GM19238 (cell line): ENCODE data around the gene TFDP3.

Source experiments
- DNase-seq: peaks from one replicate; pipeline ENCODE4 v3.0.0; 2011; ENCODE audit warnings: low spot score; ENCODE audit not compliant: insufficient read length

The TFDP3 gene

DNA sequence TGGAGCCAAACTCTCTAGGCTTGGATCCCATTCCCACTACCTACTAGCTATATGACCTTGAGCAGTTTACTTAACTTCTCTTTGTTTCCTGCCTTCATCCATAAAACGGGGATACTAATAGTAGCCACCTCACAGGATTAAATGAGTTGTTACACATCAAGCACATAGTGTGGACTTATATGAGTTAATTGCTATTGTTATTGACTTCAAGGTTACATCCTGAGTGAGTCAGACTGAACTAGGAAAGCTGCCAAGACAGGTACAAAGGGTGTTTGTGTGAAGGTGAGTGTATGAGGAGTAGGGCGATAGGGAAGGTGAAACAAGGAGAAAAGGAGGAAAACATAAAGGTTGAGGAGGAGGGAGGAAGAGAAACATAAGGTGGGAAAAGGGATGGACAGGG is 32.2 kb downstream of the TFDP3 start:
- no peak for DNase-seq

DNA sequence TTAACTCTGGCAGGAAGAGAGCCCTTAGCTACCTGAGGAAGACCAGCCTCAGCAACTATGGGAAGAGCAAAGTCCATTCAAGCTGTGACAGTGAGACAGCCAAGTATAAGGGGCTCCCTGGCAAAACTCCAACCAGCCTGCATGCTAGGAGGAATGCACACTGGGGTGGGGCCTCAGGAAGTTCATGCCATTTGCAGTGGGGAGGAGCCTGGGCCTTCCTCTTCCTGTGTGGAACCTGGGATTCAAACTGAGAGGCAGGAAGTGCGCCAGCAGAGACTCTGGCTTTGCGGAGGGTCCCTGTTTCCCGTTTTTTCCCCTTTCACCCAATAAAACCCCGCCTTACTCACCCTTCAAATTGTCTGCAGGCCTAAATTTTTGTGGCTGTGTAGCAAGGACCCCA is 33.0 kb downstream of the TFDP3 start:
- no peak for DNase-seq

DNA sequence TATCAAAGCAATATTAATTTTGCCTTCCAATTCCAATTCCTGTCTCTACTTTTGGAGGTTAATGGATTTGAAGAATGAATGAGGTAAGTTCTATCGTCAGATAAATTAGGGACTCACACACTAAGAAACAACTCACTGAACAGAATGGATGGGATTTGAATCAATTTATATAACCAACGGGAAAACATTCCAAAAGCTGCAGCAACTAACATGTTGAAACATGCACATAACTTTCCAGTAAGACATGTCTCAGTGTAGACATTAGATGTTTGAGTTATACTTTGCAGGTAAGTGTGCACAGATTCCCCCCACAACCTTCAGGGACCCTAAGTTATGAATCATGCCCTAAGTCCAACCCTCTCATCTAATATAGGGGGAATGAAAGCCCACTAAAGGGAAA is 34.3 kb downstream of the TFDP3 start:
- no peak for DNase-seq

DNA sequence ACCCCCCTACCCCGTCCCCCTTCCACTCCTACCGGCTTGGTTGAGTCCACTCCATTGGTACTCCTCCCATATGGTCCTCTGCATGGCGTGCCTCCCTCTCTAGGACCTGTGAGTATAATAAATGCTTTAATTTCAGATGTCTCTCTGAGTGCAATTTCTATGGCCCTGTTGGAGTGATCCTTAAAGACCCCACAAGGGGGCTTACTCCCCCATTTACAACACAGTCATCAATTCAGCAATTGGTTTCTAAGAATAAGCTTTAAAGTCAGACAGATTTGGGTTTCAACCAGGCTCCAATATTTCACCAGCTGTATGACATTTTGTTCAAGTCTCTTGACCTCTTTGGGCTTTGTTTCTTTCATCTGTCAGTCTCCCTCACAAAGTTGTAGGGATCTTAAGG is 38.7 kb downstream of the TFDP3 start:
- no peak for DNase-seq

DNA sequence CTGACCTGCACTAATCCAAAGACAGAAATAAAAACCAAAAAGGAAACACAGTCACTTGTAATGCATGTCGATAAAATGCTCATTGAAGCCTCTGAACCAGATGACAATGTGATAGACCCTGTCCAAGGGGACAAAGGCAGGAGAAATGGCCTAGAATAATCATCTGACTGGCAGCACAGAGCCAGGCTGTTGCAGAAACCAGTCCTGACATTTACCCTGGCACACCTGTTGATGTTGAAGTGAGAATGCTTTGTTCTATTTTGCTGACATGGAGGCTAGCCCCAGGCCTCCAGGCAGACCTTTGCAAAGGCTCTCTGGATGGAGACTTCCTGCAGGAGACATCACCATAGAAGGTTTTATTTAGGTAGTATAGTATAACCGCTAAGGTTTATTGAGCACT is 41.0 kb downstream of the TFDP3 start:
- DNase-seq, result no peak

DNA sequence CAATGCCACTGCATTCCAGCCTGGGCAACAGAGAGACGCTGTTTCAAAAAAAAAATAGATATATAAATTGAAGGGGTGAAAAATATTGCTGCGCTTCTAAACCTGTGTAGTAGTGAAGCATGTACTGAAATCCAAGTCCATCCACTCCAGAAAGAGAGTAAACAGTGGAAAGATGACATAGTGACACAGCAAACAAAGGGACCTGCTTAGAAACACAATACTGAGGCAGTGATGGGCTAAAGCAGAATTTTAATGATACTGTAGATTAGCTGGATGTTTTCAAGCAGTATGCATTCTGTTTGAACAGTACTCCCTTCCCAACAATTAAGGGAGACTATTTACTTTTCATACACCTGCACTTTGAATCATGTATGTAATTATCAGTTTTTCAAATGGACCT is 42.5 kb downstream of the TFDP3 start:
- DNase-seq, result no peak

DNA sequence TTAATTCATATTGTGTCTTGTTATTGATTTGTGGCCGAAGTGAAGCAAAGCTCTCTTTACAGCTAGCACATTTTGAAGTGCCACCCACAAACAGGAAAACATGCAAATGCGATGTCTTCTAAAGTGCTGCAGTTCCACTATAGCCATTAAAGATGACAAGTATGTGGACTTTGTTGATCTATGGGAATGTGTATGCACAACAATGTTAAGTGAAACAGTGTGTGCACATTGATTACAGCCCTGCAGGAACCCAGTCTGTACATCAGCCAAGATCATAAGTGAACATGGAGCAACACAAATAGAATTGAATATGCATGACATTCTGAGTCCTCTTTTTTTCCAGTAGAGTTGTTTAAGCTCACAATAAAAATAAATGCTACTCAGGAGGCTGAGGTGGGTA is 43.0 kb downstream of the TFDP3 start:
- no peak for DNase-seq

DNA sequence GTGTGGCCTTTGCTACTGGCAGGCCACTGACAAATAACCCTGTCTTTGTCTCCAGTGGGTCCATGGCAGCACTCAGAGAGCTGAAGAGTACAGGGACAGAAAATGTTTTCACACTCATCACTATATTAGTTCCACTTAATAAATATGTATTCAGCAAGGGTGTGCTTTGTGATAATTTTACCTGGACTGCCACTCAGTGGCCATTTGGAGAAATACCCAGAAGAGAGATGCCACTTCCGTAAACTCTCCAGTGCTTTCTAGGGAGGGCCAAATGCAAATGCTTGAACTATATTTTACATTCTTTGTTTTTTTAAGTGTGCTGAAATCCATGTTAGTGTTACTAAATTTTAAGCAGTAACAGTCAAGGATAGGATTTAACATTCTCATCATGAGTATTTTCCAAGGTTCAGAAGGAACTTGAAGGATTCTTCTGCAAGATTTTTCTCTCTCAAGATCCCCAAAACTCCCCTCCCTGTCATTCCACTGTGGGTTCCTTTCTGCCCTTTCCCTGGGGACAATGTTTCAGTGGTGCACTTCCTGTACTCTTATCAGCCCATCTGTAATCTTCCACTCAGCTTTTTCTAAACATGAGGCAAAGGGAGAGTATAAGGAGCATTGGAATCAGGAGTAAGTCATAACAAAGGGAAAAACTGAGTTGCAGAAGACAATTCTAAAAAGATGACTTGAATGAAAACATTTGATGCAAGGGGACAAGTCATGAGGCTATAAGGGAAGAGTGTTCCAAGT is 46.0 kb downstream of the TFDP3 start:
- DNase-seq, result no peak
